GM23248 (cell line): Measurements from ENCODE around the gene SLC36A3.

ENCODE experiments used
- EZH2 ChIP-seq: fragments of 200-600 bp; sonication (generic); IDR thresholded peaks from 2 replicates; pipeline ENCODE4 v1.6.1; 2018; ENCODE audit warnings: antibody characterized with exemption, mild to moderate bottlenecking; ENCODE audit not compliant: insufficient read depth, poor library complexity, severe bottlenecking
- EZH2phosphoT487 ChIP-seq: fragments of 200-600 bp; sonication (generic); IDR thresholded peaks from 2 replicates; pipeline ENCODE4 v1.6.1; 2018; ENCODE audit warnings: antibody characterized with exemption, moderate library complexity, mild to moderate bottlenecking, low read depth; ENCODE audit not compliant: insufficient read depth

DNA sequence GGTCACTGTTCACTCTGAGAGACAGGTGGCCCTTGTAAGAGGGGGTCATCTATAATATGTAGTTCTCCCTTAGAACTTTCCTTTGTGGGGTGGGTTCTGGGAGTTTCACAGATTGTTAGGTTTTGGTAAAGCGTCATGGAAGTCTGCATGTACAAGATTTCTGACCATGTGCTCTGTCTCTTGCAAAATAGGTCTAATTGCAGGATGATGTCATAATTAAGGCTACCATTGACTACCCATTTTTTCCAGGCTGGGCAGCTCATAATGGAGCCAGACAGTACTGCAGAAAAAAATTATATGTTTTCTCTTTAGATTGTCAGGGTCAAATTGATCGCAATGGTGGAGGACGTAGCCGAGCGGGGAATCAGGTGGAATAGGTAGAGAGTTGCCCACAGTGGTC is 54.3 kb downstream of the SLC36A3 start:
- no peak for TF ChIP-seq EZH2phosphoT487
- no peak for TF ChIP-seq EZH2
